ENCODE data around the gene CRMP1.

CRMP1 gene

DNA sequence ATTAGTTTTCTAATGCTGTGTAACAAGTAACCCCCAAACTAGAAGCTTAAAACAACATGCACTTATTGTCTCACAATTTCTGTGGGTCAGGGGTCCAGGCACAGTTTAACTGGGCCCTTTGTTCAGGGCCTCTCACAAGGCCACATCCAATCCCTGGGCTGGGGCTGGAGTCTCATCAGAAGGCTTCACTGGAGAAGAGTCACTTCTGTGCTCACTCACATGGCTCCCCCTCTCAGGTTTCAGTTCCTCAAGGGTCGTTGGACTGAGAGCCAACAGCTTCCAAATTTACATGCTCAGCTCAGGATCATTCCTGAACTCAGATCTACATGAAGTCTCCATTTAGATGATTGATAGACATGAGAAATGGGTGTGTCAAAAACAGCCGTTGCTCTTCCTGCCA lies 104.7 kb downstream of the CRMP1 start:
- no peak overlapping the region for H3K4me3 ChIP-seq (ENCODE audit: control insufficient read depth, low read depth, low read length)
- TF ChIP-seq, protein P1, sequence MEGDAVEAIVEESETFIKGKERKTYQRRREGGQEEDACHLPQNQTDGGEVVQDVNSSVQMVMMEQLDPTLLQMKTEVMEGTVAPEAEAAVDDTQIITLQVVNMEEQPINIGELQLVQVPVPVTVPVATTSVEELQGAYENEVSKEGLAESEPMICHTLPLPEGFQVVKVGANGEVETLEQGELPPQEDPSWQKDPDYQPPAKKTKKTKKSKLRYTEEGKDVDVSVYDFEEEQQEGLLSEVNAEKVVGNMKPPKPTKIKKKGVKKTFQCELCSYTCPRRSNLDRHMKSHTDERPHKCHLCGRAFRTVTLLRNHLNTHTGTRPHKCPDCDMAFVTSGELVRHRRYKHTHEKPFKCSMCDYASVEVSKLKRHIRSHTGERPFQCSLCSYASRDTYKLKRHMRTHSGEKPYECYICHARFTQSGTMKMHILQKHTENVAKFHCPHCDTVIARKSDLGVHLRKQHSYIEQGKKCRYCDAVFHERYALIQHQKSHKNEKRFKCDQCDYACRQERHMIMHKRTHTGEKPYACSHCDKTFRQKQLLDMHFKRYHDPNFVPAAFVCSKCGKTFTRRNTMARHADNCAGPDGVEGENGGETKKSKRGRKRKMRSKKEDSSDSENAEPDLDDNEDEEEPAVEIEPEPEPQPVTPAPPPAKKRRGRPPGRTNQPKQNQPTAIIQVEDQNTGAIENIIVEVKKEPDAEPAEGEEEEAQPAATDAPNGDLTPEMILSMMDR (IDR thresholded peaks at IDR 0.05; ENCODE audit: control insufficient read depth, insufficient read depth, low read depth, low read length, missing control alignments) = no peak
- no peak for DNase-seq (ENCODE audit: low read depth)

DNA sequence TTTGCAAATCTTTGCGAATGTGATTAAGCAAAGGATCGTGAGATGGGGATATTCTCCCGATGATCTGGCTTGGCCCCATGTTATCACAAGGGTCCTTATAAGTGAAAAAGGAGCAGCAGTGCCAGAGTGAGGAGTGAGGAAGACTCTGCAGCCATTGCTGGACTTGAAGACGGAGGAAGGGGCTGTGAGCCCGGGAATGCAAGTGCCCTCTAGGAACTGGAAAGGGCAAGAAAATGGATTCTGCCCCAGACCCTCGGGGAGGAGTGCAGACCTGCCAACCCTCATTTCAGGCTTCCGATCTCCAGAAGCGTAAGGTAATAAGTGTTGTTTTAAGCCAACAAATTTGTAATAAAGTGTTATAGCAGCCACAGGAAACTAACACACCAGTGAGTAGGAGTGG lies 105.6 kb downstream of the CRMP1 start:
- no peak overlapping the region for H3K4me3 ChIP-seq (ENCODE audit: control insufficient read depth, low read depth, low read length)
- TF ChIP-seq, protein P1 (IDR thresholded peaks at IDR 0.05; ENCODE audit: control insufficient read depth, insufficient read depth, low read depth, low read length, missing control alignments) = no peak
- DNase-seq (ENCODE audit: low read depth) = no peak

DNA sequence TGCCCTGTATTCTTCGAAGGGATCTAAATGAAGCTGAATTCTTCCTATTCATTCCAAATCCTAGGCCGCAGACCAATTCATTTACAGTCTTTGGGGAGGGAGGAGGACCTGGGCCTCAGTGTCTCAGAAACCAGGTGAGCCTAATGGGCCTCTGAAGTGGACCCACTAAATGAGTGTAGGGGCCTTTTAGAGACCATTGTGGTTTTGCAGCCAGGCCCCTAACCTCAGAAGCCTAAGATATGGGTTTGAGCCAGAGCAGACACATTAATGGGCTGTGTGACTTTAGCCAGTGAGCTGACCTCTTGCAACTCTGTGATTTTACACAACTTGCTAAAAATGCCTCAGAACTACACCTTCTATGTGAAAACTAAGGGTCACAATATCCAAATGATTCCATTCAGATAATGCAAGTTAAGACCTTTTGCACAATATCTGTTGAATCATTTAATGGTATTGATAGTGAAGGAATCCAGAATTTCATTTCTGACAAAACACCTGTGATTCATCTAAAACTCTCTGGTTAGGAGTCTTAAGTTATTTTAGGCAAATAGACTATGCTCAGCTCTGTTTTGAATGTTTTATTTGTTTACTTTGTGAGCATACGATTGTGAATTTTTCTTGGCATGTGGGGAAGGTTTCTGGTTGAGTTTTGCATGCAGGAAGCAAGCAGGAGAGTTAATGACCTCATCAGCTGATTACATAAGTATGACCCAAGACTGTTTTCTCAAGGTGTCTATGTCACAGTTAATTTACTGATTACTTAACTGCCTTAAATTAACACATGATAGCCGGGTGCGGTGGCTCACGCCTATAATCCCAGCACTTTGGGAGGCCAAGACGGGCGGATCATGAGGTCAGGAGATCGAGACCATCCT lies 106.8 kb downstream of the CRMP1 start:
- H3K4me3 ChIP-seq (ENCODE audit: control insufficient read depth, low read depth, low read length) = no peak overlapping the region
- DNase-seq (ENCODE audit: low read depth) = peak; percentile 84
- TF ChIP-seq, protein P1 (IDR thresholded peaks at IDR 0.05; ENCODE audit: control insufficient read depth, insufficient read depth, low read depth, low read length, missing control alignments) = no peak

DNA sequence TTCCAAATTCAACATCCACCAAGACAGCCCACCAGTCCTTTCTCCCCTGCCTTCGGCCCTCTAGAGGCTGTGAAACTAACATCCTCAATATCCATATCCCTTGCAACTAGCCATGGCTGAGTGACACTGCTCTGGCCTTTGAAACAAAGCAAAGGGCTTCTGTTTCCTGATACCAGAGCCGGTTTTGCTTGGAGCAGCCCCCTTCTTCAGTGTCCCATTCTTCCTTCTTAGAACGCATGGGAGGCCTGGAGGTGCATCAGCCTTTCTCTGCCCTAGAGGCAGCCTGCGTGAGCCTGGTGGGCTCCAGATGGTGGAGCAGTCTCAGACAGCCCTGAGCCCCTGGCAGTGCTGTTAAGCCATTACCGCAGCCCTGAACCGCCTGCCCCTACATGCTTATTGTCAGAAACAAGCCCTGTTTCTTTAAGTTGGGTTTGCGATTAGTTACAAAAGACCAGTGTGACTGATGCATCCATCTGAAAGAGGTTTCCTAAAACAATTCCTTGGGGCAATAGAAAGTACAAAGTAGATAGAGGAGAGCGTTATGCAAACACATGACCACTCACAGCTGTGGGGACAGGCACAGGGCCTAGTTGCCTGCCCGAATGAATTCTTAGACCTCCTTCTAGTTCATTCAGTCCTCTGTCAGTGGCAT lies 107.8 kb downstream of the CRMP1 start:
- DNase-seq (ENCODE audit: low read depth) = no peak
- H3K4me3 ChIP-seq (ENCODE audit: control insufficient read depth, low read depth, low read length) = no peak overlapping the region
- TF ChIP-seq, protein P1 (IDR thresholded peaks at IDR 0.05; ENCODE audit: control insufficient read depth, insufficient read depth, low read depth, low read length, missing control alignments) = peak; percentile 15

DNA sequence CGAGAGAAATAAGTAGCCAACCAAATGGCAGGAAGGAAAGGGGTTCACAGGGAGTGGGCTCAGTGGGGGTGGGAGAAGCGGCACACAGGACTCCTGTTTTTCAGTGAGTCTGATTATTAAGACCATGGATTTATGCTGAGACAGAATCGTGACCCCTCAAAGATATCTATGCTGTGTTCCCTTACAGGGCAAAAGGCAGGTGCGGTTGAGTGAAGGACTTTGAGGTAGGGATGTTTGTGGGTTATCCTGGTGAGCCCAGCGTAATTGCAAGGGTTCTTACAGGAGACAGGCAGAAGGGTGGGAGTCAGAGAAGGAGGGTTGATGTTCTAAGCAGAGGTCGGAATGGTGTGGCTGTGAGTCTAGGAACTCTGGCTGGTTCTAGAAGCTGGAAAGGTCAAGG lies 108.9 kb downstream of the CRMP1 start:
- H3K4me3 ChIP-seq (ENCODE audit: control insufficient read depth, low read depth, low read length) = no peak overlapping the region
- TF ChIP-seq, protein P1 (IDR thresholded peaks at IDR 0.05; ENCODE audit: control insufficient read depth, insufficient read depth, low read depth, low read length, missing control alignments) = no peak
- DNase-seq (ENCODE audit: low read depth) = no peak

DNA sequence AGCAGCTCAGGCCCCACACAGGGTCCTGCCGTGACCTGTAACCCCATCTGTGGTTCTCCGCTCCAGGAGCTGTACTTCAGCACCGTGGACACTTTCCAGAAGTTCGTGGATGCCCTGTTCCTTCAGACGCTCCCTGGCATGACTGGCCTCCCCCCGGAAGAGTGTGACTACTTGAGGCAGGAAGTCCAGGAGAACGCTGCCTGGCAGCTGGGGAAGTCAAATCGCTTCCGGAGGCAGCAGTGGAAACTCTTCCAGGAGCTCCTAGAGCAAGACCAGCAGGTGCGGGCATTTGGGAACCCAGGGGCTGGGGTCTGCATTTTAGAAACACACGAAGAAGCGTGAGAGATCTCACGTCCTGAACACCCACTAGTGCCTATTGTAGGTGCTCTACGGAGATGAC lies 109.4 kb downstream of the CRMP1 start:
- no peak overlapping the region for H3K4me3 ChIP-seq (ENCODE audit: control insufficient read depth, low read depth, low read length)
- DNase-seq (ENCODE audit: low read depth) = no peak
- TF ChIP-seq, protein P1 (IDR thresholded peaks at IDR 0.05; ENCODE audit: control insufficient read depth, insufficient read depth, low read depth, low read length, missing control alignments) = no peak
